ENCODE results near the gene ARID3B. TPM values are rescaled to one million over a fixed set of nuclear protein-coding genes. Genes with fewer than 3 reads are reported as not detected.

ARID3B gene
- total and polyA plus RNA-seq, 7 donors: 1.8 to 5.5 (median 3.0) TPM

DNA sequence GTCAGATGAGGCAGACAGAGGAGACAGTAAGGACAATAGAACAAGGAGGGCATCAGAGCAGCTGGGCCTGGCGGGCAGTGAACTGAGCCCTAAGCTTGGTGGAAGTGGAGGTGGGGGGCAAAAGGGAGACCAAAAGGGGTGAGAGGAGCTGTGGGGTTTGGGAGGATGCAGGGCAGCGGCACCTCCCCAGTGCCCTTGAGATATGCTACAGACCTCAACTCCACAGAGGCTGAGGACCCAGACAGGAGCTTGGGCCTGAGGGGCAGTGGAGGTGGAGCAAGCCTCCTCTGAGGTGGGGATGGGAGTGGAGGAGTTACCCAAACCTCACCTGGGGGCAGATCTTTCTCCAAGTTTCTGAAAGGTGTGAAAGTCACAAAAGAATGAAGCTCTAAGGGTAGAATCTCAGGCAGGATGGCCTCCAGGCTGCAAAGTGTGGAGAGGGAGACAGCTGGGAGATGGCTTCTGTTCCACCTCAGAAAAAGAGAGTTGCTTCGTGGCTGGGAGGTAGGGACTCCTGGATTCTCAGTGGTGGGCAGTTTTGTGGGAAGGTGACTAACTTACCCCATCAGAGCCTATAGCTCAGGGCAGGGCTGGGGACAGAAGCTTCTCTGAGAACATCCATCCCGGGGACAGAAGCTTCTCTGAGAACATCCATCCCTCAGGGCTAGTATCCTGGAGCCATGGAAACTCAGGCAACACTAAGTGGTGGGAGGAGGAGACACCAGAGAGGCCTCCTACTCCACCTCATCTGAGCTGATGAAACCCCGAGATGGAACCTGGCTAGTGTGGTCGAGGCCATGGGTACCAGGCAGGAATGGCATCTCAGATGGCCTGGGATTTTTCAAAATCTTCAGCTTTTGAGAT, 72.3 kb downstream of the ARID3B start:
- Histone ChIP-seq H3K4me1 (peaks cover 17% of the 10 kb centered on the region), H3K9me3 (no peaks in the 10 kb centered on the region), H3K4me3 (no peak overlapping the region), H3K27me3 (ENCODE audit: insufficient read depth in 3 of 3, low read length in 2 of 3) (no peaks in the 10 kb centered on the region), H3K27ac (peak overlapping the region; percentile 23), H3K36me3 (ENCODE audit: insufficient read depth in 1 of 2, low read depth in 1 of 2) (peaks cover 0 to under 1% of the 10 kb centered on the region in 2 donors)
- no peak for DNase-seq
- no peak for ATAC-seq
- TF ChIP-seq, protein P1, sequence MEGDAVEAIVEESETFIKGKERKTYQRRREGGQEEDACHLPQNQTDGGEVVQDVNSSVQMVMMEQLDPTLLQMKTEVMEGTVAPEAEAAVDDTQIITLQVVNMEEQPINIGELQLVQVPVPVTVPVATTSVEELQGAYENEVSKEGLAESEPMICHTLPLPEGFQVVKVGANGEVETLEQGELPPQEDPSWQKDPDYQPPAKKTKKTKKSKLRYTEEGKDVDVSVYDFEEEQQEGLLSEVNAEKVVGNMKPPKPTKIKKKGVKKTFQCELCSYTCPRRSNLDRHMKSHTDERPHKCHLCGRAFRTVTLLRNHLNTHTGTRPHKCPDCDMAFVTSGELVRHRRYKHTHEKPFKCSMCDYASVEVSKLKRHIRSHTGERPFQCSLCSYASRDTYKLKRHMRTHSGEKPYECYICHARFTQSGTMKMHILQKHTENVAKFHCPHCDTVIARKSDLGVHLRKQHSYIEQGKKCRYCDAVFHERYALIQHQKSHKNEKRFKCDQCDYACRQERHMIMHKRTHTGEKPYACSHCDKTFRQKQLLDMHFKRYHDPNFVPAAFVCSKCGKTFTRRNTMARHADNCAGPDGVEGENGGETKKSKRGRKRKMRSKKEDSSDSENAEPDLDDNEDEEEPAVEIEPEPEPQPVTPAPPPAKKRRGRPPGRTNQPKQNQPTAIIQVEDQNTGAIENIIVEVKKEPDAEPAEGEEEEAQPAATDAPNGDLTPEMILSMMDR (IDR thresholded peaks at IDR 0.05): no peak
- intact Hi-C loops (cut with DNase I): loop anchor here in 1 of 2 donors (5.0 kb wide), 1 partner anchor 71 kb away; the partner anchor contains the start of gene ARID3B
- WGBS, 3 donors: 58 to 61% (median 60%) methylated on average over 6 of the region's 6 CpGs

DNA sequence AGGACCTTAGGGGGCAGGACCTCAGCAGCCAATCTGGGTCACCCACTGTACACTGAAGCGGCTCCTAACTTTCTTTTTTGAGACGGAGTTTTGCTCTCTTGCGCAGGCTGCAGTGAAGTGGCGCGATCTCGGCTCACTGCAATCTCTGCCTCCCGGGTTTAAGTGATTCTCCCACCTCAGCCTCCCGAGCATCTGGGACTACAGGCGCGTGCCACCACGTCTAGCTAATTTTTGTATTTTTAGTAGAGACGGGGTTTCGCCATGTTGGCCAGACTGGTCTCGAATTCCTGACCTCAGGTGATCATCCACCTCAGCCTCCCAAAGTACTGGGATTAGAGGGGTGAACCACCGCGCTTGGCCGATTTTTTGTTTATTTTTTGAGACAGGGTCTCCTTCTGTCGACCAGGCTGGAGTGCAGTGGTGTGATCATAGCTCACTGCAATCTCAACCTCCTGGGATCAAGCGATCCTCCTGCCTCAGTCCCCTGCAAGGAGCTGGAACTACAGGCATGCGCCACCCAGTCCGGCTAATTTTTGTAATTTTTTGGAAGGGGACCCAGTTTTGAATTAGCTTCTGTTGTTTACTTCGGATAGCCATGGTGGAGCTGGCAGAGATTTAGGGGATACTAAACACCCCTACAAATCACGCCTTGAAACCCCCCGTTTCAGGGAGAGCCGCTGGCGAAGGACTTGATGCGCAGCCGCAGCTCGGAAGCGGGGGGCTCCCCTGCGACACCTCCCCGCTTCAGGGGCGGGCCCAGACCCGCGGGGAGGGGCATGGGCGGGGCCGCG, 73.1 kb downstream of the ARID3B start:
- TF ChIP-seq, protein P1 (IDR thresholded peaks at IDR 0.05): no peak
- H3K36me3 ChIP-seq (ENCODE audit: insufficient read depth in 1 of 2, low read depth in 1 of 2): peaks cover 1 to 9% of the 10 kb centered on the region in 2 donors
- 32 to 35% (median 32%) methylated on average over 36 to 38 of the region's 38 CpGs for WGBS, 3 donors
- H3K27ac ChIP-seq: peak overlapping the region; percentile 100
- peaks cover 26% of the 10 kb centered on the region for H3K4me1 ChIP-seq
- intact Hi-C loops (cut with DNase I): loop anchor here (2.0 to 5.0 kb wide), 2 partner anchors 71 to 72 kb away; partner anchors contain the start of gene ARID3B (in 1 of the 2)
- H3K4me3 ChIP-seq: peak overlapping the region; percentile 99
- no peaks in the 10 kb centered on the region for H3K27me3 ChIP-seq (ENCODE audit: insufficient read depth in 3 of 3, low read length in 2 of 3)
- ATAC-seq (no peak), DNase-seq (no peak)
- no peaks in the 10 kb centered on the region for H3K9me3 ChIP-seq

DNA sequence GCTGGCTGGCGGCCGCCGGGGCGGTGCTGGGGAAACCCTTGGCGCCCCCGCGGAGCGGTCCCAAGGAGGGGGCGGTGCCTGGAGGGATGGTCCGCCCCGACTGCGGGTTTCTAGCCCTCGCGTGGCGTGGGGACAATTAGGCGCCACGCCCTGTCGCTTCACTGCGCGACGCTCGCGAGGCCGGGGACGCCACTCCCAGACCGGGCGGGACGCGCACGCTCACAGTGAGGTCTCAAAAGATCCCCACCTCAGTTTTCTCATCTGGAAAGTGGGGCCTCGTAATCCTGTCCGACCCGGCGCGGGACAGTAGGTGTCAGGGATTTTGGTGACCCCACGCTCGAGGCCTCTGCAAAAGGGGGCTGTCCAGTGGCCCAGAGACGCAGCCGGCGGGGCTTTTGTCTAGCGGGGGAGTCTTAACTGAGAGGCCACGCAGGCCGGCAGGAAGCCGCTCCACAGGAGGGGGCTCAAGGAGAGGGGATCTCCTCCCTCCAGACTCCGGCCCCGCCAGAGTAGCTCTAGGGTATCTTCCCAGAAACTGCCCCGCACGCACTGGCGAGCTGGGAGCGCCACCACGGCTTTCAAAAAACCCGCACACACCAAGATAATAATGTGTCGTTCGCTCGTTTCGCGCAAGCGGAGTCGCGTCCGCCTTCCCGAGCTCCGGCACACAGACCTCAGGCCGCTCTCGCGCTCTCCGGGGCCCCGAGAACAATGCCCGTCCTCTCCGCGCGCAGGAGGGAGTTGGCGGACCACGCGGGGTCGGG, 73.9 kb downstream of the ARID3B start:
- TF ChIP-seq, protein P1 (IDR thresholded peaks at IDR 0.05): no peak
- no peaks in the 10 kb centered on the region for H3K27me3 ChIP-seq (ENCODE audit: insufficient read depth in 3 of 3, low read length in 2 of 3)
- peak overlapping the region; percentile 99 for H3K4me3 ChIP-seq
- H3K36me3 ChIP-seq (ENCODE audit: insufficient read depth in 1 of 2, low read depth in 1 of 2): peaks cover 3 to 16% of the 10 kb centered on the region in 2 donors
- peaks cover 30% of the 10 kb centered on the region for H3K4me1 ChIP-seq
- WGBS, 3 donors: 0% methylated on average over 60 to 76 of the region's 76 CpGs
- intact Hi-C loops (cut with DNase I): loop anchor here (1.0 to 5.0 kb wide), 3 partner anchors 69 to 73 kb away; partner anchors contain the start of gene ARID3B (in 1 of the 2)
- no peaks in the 10 kb centered on the region for H3K9me3 ChIP-seq
- ATAC-seq: peak; percentile 54 to 73 (median 66)
- H3K27ac ChIP-seq: peak overlapping the region; percentile 100
- DNase-seq: peak; percentile 88 to 92

Data from psoas muscle (tissue), 8 donors.